GM19043 (cell line): ENCODE data around the gene WNT9A.

Experiments used
- ATAC-seq: cut with Tn5 transposase; IDR thresholded peaks from one replicate; pipeline ENCODE4 v1.9.1; 2021; ENCODE audit warnings: low read depth; ENCODE audit not compliant: unreplicated experiment

Gene WNT9A

GRCh38 chr1:227925582-227926198, 22.0 kb downstream of the WNT9A start:
- ATAC-seq = no peak

GRCh38 chr1:227924833-227925574, 22.7 kb downstream of the WNT9A start:
- ATAC-seq = no peak

- no peak for ATAC-seq
Measured at GRCh38 chr1:227924168-227924832, 23.4 kb downstream of the WNT9A start.

- ATAC-seq = no peak
Measured at GRCh38 chr1:227923353-227924167, 24.2 kb downstream of the WNT9A start.

GRCh38 chr1:227922501-227923352, 25.0 kb downstream of the WNT9A start:
- no peak for ATAC-seq

- no peak for ATAC-seq
Measured at GRCh38 chr1:227921461-227922185, 26.1 kb downstream of the WNT9A start.

GRCh38 chr1:227920896-227921295, 26.8 kb downstream of the WNT9A start:
- ATAC-seq = no peak

GRCh38 chr1:227920426-227920825, 27.3 kb downstream of the WNT9A start:
- ATAC-seq = no peak

- ATAC-seq = no peak
Measured at GRCh38 chr1:227919906-227920305, 27.8 kb downstream of the WNT9A start.

- no peak for ATAC-seq
Measured at GRCh38 chr1:227918736-227919135, 29.0 kb downstream of the WNT9A start.

- no peak for ATAC-seq
Measured at GRCh38 chr1:227918083-227918700, 29.5 kb downstream of the WNT9A start.

- ATAC-seq = no peak
Measured at GRCh38 chr1:227917081-227917950, 30.4 kb downstream of the WNT9A start.

- ATAC-seq = no peak
Measured at GRCh38 chr1:227916655-227917054, 31.1 kb downstream of the WNT9A start.

GRCh38 chr1:227915564-227916553, 31.9 kb downstream of the WNT9A start:
- ATAC-seq = no peak

GRCh38 chr1:227914801-227915563, 32.8 kb downstream of the WNT9A start:
- no peak for ATAC-seq
